ENCODE results near the gene ZFP36L2.

GRCh38 chr2:43258547-43259156 is 32.2 kb upstream of the ZFP36L2 start:
- TF ChIP-seq CTCF (IDR thresholded peaks at IDR 0.05), result no peak
- no peak for TF ChIP-seq POLR2A (IDR thresholded peaks at IDR 0.05)
- no peak for TF ChIP-seq POLR2AphosphoS5 (IDR thresholded peaks at IDR 0.05)
